ENCODE results near the gene HSD17B1. TPM values are rescaled to one million over a fixed set of nuclear protein-coding genes. Genes with fewer than 3 reads are reported as not detected.

HSD17B1 gene
- total and polyA plus RNA-seq, 2 of the 13 experiments (the other 11 are each of a cell fraction or from before 2014, with no cell fraction given): 0.54 to 0.93 TPM

GRCh38 chr17:42561897-42562387 lies 9.2 kb downstream of the HSD17B1 start, which contains the start of gene COASY (continued):
- peak; percentile 13; the same call in 1 of the 2 replicates for TF ChIP-seq NFAT5 (CRISPR knock-in tag; IDR thresholded peaks at IDR 0.05)
- TF ChIP-seq ZFP36L1 (CRISPR knock-in tag; IDR thresholded peaks at IDR 0.05): peak; percentile 50; the same call in 1 of the 2 replicates
- TF ChIP-seq ZSCAN22 (CRISPR knock-in tag; IDR thresholded peaks at IDR 0.05): no peak; the same call in 1 of the 2 replicates
- peak; percentile 50 for TF ChIP-seq RBM22 (optimal IDR thresholded peaks at IDR 0.05; ENCODE audit: low read length)
- no peak; the same call in 1 of the 2 replicates for TF ChIP-seq ADNP (CRISPR knock-in tag; IDR thresholded peaks at IDR 0.05)
- TF ChIP-seq ZSCAN21 (CRISPR knock-in tag; IDR thresholded peaks at IDR 0.05; ENCODE audit: borderline replicate concordance): 0 out of 2 replicates have a peak, but pooled peaks have one; percentile 43
- 0 out of 2 replicates have a peak, but pooled peaks have one; percentile 3 for TF ChIP-seq USF2 (IDR thresholded peaks at IDR 0.05; ENCODE audit: low read depth, low read length)
- TF ChIP-seq USF2 (CRISPR knock-in tag; IDR thresholded peaks at IDR 0.05; ENCODE audit: borderline replicate concordance): no peak; the same call in 1 of the 2 replicates
- TF ChIP-seq DPF2 (CRISPR knock-in tag; IDR thresholded peaks at IDR 0.05; ENCODE audit: borderline replicate concordance, low read depth): no peak
- no peak for TF ChIP-seq ZBTB3 (CRISPR knock-in tag; IDR thresholded peaks at IDR 0.05; ENCODE audit: borderline replicate concordance, low read depth)
- TF ChIP-seq PITX1 (CRISPR knock-in tag; IDR thresholded peaks at IDR 0.05): peak; percentile 70; the same call in 1 of the 2 replicates
- 0 out of 2 replicates have a peak, but pooled peaks have one; percentile 20 for TF ChIP-seq MAZ (IDR thresholded peaks at IDR 0.05; ENCODE audit: borderline replicate concordance, low read depth, low read length)
- TF ChIP-seq MAZ (CRISPR knock-in tag; IDR thresholded peaks at IDR 0.05; ENCODE audit: low read depth): peak; percentile 84
- no peak; the same call in 1 of the 2 replicates for TF ChIP-seq ZNF281 (CRISPR knock-in tag; IDR thresholded peaks at IDR 0.05; ENCODE audit: borderline replicate concordance)
- 0 out of 2 replicates have a peak, but pooled peaks have one; percentile 56 for TF ChIP-seq JUN (CRISPR knock-in tag; IDR thresholded peaks at IDR 0.05)
- TF ChIP-seq RBFOX2 (IDR thresholded peaks at IDR 0.05; ENCODE audit: low read depth, low read length): no peak; the same call in 1 of the 2 replicates
- no peak for TF ChIP-seq ARNTL (CRISPR knock-in tag; IDR thresholded peaks at IDR 0.05)
- no peak for TF ChIP-seq DDIT3 (CRISPR knock-in tag; IDR thresholded peaks at IDR 0.05)
- TF ChIP-seq ZNF317 (CRISPR knock-in tag; IDR thresholded peaks at IDR 0.05): no peak
